Thoracic aorta (tissue), 2 donors: ENCODE measurements around the gene CDC42BPA. TPM values are rescaled to one million over a fixed set of nuclear protein-coding genes. Genes with fewer than 3 reads are reported as not detected.

Experiments
- ATAC-seq: fragments of 150-250 bp; one replicate; pipeline ENCODE4 v1.8.0; 2017; ENCODE audit warnings: low read depth; ENCODE audit not compliant: insufficient number of reproducible peaks, low FRiP score
- DNase-seq: peaks from one replicate; pipeline ENCODE4 v3.0.0-alpha.2; 2020; ENCODE audit warnings: low spot score
- H3K27ac ChIP-seq, 2 donors: fragments of 200-600 bp; sonication (generic); 1 replicate in 1 of 2; 2 replicates in 1 of 2; pipeline ENCODE4 v1.5.1; 2016; ENCODE audit warnings: mild to moderate bottlenecking in 2 of 2, moderate library complexity in 2 of 2
- H3K27me3 ChIP-seq: fragments of 200-600 bp; sonication (generic); replicated peaks from 2 replicates; pipeline ENCODE4 v1.6.0; 2016; ENCODE audit warnings: mild to moderate bottlenecking; ENCODE audit not compliant: insufficient read depth
- H3K36me3 ChIP-seq: fragments of 200-600 bp; sonication (generic); one replicate; pipeline ENCODE4 v1.5.1; 2016
- H3K4me1 ChIP-seq, 2 donors: fragments of 200-600 bp; sonication (generic); 1 replicate in 1 of 2; 2 replicates in 1 of 2; pipeline versions ENCODE4 v1.5.1 to v1.6.0; 2016; ENCODE audit warnings: low read depth in 2 of 2, mild to moderate bottlenecking in 1 of 2; ENCODE audit not compliant: control insufficient read depth in 1 of 2
- H3K4me3 ChIP-seq: fragments of 200-600 bp; sonication (generic); 2 replicates; pipeline ENCODE4 v1.5.1; 2016; ENCODE audit warnings: mild to moderate bottlenecking
- H3K9me3 ChIP-seq: fragments of 200-600 bp; sonication (generic); 2 replicates; pipeline ENCODE4 v1.5.1; 2016
- CTCF ChIP-seq: fragments of 200-600 bp; sonication (generic); IDR thresholded peaks from one replicate; pipeline ENCODE4 v1.5.1; 2019; ENCODE audit warnings: antibody characterized with exemption
- total RNA-seq, 2 donors: library from RNA; depleted of rRNA; stranded (reverse); fragments of >200 nt; gene quantifications; one replicate each; pipeline versions ENCODE4 v1.1.0 to v1.2.3, GENCODE V29; 2016

CDC42BPA gene
- total RNA-seq, 2 donors from 2014 or later: 62.4 to 89.7 TPM

- no peak for TF ChIP-seq CTCF
These were observed 90.1 kb downstream of the CDC42BPA start for GRCh38 chr1:227228201-227228600.

GRCh38 chr1:227227761-227228160 is 90.5 kb downstream of the CDC42BPA start:
- ATAC-seq: no peak
- Histone ChIP-seq H3K9me3 (no peaks in the 10 kb centered on the region), H3K27me3 (no peaks in the 10 kb centered on the region), H3K4me1 (peaks cover 15 to 16% of the 10 kb centered on the region in 2 donors), H3K36me3 (no peaks in the 10 kb centered on the region), H3K27ac (no peak overlapping the region), H3K4me3 (no peak overlapping the region)
- TF ChIP-seq CTCF: no peak
- no peak for DNase-seq

More at GRCh38 chr1:227228201-227228600, 90.1 kb downstream of the CDC42BPA start:
- Histone ChIP-seq H3K27me3 (no peaks in the 10 kb centered on the region), H3K27ac (no peak overlapping the region), H3K4me1 (peaks cover 15 to 16% of the 10 kb centered on the region in 2 donors), H3K4me3 (no peak overlapping the region), H3K36me3 (no peaks in the 10 kb centered on the region), H3K9me3 (no peaks in the 10 kb centered on the region)
- ATAC-seq (no peak), DNase-seq (no peak)

GRCh38 chr1:227225715-227226346 is 92.5 kb downstream of the CDC42BPA start:
- no peak for ATAC-seq
- no peak overlapping the region for H3K4me3 ChIP-seq
- H3K4me1 ChIP-seq: peaks cover 15 to 16% of the 10 kb centered on the region in 2 donors
- DNase-seq: no peak
- no peaks in the 10 kb centered on the region for H3K27me3 ChIP-seq
- TF ChIP-seq CTCF: no peak
- no peak overlapping the region for H3K27ac ChIP-seq
- H3K9me3 ChIP-seq: no peaks in the 10 kb centered on the region
- H3K36me3 ChIP-seq: no peaks in the 10 kb centered on the region

GRCh38 chr1:227223171-227223806 is 95.0 kb downstream of the CDC42BPA start:
- DNase-seq: no peak
- ATAC-seq: no peak
- no peaks in the 10 kb centered on the region for H3K27me3 ChIP-seq

More at GRCh38 chr1:227223171-227223806, 95.0 kb downstream of the CDC42BPA start:
- H3K36me3 ChIP-seq: no peaks in the 10 kb centered on the region
- H3K4me3 ChIP-seq: no peak overlapping the region
- no peak overlapping the region for H3K27ac ChIP-seq
- H3K9me3 ChIP-seq: no peaks in the 10 kb centered on the region
- H3K4me1 ChIP-seq: peaks cover 15 to 16% of the 10 kb centered on the region in 2 donors
- no peak for TF ChIP-seq CTCF
